C1 segment of cervical spinal cord (tissue), 14 donors: Measurements from ENCODE around the gene MGRN1.
"Not testable (repeated sequence)": the region's sequence is repeated elsewhere in the genome, so short reads cannot be mapped to it uniquely, and the experiment has no call there.

ENCODE experiments used
- DNase-seq, 14 donors: peaks; one replicate each; lab custom pipeline; 2025; lab: John Stamatoyannopoulos, UW

Gene MGRN1

DNA sequence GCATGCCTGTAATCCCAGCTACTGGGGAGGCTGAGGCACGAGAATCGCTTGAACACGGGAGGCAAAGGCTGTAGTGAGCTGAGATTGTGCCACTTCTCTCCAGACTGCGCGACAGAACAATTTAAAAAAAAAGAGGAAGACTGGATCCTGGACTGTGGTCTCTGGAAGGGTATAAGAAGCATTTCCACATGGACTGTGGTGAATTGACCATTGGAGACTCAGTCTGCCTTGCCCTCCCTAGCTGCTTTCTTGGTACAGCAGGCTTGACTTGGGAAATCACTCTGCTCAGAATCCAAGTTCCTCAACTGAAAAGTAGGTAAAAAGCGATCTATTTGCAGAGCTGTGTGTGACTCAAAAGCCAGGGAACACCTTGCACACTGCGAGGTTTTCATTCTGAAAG, 1.0 kb upstream of the MGRN1 start:
- DNase-seq, result no peak

DNA sequence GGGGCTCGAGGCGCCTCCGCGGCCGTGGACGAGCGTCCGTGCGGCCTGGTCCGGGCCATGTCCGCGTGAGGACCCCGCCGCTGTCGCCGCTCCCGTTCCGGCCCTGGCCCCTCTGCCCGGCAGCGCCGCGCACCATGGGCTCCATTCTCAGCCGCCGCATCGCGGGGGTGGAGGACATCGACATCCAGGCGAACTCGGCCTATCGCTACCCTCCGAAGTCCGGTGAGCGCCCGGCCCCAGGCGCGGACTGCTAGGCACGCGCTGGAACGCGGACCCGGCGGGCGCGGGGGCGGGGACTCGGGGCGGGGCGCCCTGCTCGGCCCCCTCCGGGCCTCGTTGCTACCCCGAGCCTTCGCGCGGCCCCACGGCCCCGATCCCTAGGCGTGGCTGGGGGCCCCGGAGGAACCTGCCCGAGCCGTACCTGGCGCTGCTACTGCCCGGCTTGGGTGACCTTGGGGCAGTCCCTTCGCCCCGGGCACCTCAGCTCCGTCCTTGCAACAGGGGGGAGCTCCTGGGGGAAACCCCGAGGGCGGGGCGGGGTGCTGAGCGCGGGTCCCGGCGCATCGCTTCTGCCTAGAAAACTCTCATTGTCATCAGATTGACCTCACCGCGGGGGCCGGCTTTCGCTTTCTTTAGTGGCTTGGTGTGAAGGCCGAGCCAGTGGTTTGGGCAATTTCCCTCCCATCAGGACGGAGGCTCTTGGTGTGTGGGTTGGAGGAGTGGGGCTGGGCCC, 367 bp downstream of the MGRN1 start:
- DNase-seq, result peak in 11 of 14 donors; percentile 26 to 76 (median 55)

DNA sequence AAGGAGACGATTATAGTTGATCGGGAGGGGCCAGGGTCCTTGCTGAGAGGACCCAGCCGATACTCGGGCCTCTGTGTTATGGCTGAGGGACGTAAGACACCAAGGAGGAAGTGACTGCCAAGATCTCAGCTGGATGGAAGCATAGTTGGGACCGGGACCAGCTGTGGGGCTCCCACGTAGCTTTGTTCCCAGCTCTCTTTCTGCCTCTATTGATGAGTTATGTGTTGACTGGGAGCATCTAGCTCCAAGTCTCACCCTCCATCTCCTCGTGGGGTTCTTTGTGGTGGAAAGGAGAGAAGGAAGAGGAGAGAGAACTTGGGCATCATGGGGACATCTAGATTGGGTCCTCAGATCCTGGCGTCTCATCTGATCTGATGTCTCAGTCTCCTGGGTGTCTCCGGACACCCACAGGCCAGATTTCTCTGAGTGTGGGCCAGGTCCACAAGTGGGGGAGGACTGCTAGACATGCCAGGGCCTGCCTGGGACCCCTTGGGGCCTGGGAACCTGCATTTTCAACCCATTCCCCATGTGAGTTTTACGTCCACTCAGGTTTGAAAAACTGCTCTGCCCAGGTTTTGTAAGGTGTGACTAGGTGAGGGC, 1.0 kb downstream of the MGRN1 start:
- peak in 1 of 14 donors; percentile 63 for DNase-seq

DNA sequence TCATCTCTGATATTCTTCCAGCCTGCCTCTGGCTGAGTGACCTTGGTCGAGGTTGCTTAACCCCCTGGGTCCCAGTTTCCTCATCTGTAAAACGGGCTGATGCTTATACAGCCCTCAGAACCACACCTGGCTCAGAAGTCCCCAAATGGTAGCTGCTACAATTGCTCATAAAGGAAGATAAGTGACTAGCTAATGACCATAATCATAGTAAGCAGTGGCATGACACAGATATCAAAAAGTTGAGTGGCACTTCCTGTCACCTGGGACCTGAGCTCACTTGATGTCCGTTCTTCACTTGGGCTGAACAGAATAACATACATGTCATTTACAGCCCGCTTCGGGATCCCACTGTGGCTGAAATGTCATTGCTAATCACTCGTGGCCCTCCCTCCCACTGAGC, 1.8 kb downstream of the MGRN1 start:
- DNase-seq, result no peak

DNA sequence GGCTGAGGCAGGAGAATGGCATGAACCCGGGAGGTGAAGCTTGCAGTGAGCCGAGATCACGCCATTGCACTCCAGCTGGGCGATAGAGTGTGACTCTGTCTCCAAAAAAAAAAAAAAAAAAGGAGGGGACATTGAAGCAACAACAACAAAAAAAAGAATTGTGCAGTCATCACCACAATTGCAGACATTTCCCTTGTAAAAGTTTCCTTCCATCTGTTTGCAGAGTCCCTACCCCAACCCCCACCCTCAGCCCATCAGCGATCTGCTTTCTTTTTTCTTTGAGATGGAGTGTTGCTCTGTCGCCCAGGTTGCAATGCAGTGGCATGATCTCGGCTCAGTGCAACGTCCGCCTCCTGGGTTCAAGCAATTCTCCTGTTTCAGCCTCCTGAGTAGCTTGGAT, 3.7 kb downstream of the MGRN1 start:
- no peak for DNase-seq

DNA sequence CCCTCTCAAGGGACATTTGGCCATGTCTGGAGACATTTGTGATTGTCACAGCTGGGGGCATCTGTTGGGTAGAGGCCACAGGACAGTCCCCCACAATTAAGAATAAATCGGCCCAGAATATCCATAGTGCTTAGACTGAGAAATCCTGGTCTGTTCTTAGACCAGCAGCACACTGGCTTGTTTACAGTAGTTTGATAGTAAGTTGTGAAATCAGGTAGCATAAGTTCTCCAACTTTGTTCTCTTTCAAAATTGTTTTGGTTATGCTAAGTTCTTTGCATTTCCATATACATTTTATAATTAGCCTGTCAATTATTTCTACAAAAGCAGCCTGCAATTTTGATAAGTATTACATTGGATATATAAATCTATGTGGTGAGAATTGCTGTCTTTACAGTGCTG, 6.8 kb downstream of the MGRN1 start:
- DNase-seq, result no peak

DNA sequence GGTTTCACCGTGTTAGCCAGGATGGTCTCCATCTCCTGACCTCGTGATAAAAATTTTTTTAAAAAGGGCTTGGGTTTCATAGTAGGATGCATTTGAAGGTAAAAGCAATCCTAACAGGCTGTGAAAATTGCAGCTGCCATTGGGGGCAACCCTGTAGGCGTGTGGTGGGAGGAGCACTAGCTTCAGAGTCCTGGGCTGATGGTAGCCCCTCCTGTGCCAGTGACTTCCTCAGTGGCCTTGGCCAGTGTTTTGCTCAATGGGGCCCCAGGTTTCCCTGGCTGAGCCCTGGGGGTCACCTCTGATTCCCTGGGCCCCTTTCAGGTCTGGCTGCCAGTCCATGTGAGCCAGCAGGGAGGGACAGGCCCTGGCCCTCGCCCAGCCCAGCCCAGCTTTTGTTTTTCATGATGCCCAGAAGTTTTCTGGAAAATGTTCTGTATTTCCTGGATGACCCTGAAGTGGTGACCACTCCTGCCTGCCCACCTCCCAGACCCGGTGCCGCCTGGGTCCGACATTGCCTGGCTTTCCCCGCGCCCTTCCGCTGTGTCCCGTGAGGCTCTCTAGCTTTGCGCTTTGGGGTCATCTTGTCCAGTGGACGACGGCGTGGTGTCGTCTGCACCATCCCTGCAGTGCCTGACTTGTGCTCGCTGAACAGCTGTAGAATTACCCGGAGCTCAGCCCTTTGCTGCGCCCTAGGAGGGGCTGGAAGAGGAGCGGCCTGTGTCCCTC, 9.4 kb downstream of the MGRN1 start:
- DNase-seq, result no peak

DNA sequence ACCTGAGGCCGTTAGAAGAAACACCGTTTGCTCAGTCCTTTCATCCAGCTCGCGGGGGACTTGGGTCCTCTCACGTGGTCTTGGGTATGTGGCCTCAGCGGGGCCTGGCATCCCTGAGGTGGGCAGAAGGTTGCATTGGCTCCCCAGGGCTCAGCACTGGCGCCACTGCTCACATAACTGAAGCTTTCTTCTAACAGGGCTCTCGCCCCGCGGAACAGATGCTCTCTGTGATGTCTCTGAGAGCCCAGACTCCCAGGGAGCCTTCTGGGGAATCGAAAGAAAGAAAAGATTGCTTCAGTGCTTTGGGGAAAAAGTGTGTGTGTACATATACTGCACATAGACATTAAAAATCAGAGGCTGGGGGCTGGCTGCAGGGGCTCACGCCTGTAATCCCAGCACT, 10.1 kb downstream of the MGRN1 start:
- peak in 1 of 14 donors; percentile 10 for DNase-seq

DNA sequence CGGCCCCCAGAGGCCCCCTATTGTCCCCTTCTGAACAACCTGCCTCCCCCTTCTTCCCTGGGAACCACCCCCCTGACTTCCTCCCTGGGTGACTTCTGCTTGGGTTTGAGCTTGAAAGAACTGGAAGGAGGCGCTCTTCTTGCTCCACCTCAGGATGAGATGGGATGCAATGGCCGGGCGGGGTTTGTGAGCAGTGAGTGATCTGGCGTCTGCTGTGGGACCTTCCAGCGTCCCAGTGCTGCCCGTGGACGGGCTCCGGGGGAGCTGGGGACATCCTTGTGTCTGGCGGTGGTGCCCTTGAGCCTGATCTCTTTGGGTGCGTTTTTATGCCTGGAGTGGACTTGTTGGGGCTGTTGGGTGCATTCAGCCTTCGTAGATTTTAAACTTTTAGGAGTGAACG, 11.6 kb downstream of the MGRN1 start:
- DNase-seq, result no peak

DNA sequence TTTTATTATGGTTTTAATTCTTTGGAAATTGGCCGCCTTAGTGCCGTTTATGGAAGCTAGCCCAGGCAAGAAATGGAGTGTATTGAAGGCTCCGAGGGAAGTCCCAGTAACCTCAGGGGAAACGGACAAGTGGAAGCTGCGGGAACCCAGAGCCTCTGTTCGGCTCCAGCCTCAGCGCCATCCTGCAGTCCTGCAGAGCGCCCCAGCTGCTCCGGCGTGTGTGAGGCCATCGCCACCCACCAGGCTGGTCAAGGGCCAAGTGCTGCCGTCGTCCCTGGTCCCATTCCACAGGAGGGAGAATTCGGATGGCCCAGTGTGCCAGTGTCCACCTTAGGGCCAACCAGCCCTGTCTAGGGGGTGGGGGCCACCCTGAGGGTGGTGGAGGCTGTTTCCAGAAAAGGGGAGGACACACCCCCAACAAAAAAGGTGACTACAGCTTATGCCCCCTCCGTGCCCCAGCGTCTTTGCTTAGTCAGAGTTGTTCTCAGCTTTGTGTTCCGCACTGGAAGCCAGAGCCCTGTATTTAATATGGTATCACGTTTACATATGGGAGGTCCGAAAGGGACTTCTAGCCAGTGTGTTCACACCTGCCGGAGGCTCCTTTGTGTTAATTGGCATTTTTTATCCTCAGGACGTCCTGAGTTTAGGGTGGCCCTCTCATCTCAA, 13.0 kb downstream of the MGRN1 start:
- DNase-seq, result peak in 2 of 14 donors; percentile 17 to 25

DNA sequence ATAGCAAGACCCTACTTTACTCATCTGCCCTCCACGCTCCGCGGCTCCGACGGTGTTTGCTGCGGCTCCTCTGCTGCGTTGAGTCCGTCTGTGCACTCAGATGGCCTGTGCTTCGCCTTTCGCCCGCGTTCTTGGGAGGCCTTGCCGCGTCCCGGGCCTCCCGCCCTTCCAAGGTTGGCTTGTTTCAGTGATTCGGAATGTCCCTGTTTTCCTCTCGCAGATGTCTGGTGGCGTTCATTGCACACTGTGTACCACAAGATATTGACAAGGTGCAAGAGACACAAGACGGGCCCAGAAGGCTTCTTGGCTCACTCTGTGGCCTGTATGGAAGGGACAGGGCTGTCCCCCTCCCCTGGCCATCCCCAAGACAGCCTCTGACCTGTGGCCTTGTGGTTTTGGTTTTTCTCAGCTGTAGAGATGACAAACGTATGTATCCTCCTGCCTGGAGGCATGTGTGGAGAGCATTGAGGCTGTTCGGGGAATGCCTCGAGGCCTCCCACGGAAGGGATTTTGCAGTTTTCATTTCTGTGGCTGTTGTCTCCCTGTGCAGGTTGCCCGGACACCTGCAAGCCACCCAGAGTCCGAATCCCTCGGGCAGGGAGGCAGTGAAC, 15.4 kb downstream of the MGRN1 start:
- DNase-seq, result no peak

DNA sequence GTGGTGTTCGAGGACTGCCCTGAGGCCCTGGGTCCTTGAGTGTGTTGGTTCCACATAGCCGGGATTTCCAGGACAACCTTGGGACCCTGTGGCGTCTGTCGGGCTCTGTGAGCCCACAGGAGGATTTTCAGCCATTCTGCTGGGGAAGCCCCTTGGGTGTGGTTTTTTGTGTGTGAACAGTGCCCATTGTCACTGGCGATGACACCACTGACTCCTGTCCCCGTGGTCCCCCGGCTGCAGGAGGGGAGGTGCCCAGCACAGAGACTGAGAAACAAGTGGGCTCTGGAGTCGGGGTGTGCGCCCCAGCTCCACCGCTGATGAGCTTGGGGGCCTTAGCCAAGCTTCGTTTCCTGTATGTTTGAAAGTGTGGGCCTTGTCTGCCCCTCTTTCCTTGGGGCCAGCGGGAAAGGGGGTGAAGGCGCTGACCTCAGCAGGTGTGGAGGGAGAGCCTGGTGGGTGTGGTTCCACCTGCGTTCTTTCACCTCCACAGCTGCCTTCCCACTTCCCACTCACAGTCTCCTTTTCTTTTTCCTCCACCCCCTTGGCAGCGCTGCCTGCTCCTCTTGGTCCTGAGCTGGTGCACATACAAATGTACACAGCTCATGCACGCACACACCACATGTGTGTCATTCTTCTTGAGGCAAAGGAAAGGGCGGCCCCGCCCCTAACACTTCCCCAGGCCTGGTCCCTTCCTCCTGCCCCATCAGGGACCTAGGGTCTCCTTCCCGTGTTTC, 16.1 kb downstream of the MGRN1 start:
- DNase-seq, result peak in 1 of 14 donors; percentile 26

DNA sequence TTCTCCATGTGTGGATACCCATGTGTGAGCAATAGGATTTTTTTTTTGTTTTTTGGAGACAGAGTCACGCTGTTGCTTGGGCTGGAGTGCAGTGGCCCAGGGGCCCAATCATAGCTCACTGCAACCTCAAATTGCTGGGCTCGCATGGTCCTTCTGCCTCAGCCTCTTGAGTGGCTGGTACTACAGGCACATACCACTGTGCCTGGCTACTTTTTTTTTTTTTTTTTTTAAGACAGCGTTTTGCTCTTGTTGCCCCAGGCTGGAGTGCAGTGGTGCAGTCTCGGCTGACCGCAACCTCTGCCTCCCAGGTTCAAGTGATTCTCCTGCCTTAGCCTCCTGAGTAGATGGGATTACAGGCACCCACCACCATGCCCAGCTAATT, 16.7 kb downstream of the MGRN1 start:
- DNase-seq, result no peak

DNA sequence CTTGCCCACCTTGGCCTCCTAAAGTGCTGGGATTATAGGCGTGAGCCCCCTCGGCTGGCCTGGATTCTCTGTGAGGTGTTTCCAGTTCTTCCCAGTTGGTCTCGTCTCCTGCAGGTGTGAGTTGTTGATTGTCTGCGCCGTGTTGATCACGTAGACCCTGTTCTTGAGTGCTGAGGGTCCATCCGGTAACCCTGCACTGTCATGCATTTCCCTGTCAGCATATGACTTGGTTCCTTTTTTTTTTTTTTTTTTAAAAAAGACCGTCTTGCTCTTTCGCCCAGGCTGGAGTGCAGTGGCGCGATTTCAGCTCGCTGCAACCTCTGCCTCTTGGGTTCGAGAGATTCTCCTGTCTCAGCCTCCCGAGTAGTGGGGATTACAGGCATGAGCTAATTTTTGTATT, 17.3 kb downstream of the MGRN1 start:
- no peak for DNase-seq

DNA sequence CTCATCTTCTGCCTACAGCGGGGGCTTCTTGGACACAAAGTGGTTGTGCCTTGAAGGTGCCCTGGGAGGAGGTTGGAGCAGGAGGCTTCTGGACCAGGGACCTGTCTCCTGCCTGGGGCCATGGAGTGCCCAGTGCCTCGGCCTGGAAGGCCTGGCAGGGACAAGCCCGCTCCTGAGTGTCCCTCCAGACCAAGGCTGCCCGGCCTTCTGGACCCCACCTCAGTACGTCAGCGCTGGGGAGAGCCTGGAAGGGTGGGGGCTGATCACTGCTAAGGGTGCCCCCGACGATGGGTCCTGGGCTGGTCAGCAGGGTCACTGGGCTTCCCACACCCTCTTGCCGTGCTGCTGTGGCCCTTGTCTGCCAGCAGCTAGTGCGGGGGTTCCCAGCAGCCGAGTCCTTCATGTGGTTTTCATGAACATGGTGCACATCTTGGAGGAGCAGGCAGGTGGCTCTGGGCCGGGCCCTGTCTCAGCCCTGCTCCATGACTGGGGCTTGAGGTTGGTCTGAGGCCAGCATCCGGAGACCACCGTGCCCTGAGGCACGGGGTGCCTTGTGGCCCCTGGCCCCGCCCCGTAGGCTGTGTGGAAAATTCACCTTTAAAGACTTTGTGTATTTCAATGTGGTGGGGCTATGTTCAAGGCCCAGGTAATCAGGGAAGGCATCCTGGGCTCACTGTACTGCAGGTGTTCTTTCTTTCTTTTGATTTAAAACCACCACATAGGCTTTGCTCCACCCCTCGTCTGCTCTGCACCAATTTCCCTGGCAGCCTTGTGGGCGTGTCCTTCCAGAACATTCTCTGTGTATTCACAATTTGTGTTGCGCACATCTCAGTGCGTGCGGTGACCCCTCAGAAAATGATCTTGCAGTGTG, 22.4 kb downstream of the MGRN1 start:
- DNase-seq, result no peak

DNA sequence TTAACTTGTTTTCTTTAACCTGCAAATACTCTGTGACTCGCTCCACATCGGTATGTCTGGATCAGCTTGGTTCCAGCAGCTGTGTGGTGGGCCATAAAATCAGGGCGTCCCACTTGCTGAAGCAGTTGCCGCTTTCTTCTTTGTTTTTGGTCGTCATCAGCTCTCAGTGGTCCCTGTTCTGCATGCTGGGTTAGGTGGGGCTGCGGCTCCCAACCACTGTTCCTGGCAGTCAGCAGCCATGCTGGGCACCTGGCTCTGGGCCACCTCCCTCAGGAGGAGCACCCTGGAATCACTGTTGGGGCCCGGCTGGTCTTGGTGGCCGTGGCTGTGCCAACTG, 23.0 kb downstream of the MGRN1 start:
- DNase-seq, result no peak

DNA sequence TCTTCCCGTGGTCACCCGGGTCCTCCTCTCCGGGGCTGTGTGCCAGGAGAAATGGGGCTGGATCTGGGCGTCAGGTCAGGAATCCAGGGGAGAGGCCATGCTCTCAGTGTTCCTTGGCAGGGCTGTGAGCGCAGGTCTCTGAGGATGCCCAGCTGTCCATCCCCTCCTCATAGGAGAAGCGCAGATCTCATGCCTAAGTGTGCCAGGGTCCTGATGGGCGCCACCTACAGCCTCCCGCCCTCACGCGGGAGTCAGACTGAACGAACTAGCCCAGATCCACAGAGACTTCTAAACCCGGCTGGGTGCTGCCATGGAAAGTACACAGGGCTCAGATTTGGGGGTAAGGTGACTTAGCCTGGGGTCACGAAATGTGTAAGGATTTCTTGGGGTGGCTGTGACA, 24.3 kb downstream of the MGRN1 start:
- no peak for DNase-seq

DNA sequence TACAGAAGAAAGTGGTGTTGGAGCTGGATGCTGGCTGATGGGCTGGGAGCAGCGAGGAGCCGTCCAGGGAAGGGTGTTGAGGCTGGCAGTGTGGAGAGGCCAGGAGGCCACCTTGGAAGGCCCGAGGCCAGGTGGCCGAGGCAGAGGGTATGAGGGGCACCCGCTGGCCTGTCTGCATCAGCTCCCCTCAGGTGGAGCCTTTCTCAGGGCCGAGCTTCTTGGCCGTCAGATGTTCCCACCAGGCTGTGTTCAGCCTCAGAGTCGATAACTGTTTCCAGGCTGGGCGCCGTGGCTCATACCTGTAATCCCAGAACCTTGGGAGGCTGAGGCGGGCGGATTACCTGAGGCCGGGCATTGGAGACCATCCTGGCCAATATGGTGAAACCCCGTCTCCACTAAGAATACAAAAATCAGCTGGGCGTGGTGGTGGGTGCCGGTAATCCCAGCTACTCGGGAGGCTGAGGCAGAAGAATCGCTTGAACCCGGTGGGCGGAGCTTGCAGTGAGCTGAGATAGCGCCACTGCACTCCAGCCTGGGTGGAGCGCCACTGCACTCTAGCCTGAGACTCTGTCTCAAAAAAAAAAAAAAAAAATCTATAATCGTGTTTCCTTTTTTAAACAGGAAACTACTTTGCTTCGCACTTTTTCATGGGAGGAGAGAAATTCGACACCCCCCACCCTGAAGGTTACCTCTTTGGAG, 25.3 kb downstream of the MGRN1 start:
- DNase-seq, result no peak

DNA sequence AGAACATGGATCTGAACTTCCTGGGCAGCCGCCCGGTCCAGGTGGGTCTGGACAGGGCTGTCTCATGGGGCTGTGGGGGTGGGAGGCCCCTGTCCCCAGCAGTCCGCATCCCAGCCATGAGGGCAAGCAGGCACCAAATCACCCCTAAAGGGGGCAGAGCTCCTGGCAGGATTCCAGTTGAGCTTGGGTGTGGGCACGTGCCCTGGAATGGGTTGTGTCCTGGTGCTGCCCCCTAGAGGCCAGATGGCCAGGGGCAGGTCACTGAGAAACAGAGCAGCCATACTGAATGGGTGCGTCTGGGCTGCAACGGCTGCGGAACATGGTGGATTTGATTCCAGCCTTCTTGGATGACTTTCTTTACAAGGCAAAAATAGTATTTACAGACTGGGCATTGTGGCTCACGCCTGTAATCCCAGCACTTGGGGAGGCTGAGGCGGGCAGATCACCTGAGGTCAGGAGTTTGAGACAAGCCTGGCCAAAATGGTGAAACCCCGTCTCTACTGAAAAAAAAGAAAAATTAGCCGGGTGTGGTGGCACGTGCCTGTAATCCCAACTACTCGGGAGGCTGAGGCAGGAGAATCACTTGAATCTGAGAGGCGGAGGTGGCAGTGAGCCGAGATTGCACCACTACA, 25.9 kb downstream of the MGRN1 start:
- DNase-seq, result not testable (repeated sequence)
